Middle frontal gyrus (tissue), 1 donor: ENCODE data around the gene SMIM5.
A peak's percentile ranks its signal among the peaks of the same experiment; 100 is the strongest.
"Not testable (repeated sequence)": the region's sequence is repeated elsewhere in the genome, so short reads cannot be mapped to it uniquely, and the experiment has no call there.

ENCODE experiments used
- DNase-seq: peaks from one replicate; pipeline ENCODE4 v3.0.0-alpha.2; 2015; ENCODE audit warnings: low spot score; ENCODE audit errors: extremely low spot score

The SMIM5 gene

GRCh38 chr17:75632863-75633485, at the start of gene SMIM5:
SMIM5 (plus strand) TSS chr17:75633434; CDS start chr17:75640202, 6,768 bp downstream.
- DNase-seq, result peak; percentile 88

- DNase-seq, result no peak
Measured at GRCh38 chr17:75584849-75585175, 48.4 kb upstream of the SMIM5 start.

- no peak for DNase-seq
Measured at GRCh38 chr17:75587675-75588595, 45.3 kb upstream of the SMIM5 start, which contains the start of gene MYO15B. MYO15B (plus strand) TSS chr17:75587800; CDS start chr17:75588058, 258 bp downstream.

GRCh38 chr17:75588596-75589011, 44.6 kb upstream of the SMIM5 start:
- no peak for DNase-seq

GRCh38 chr17:75589012-75589918, 44.0 kb upstream of the SMIM5 start:
- DNase-seq, result peak; percentile 59

- no peak for DNase-seq
Measured at GRCh38 chr17:75589919-75590303, 43.3 kb upstream of the SMIM5 start.

- no peak for DNase-seq
Measured at GRCh38 chr17:75590314-75590761, 42.9 kb upstream of the SMIM5 start.

- no peak for DNase-seq
Measured at GRCh38 chr17:75590849-75591721, 42.1 kb upstream of the SMIM5 start.

GRCh38 chr17:75591722-75592302, 41.4 kb upstream of the SMIM5 start:
- DNase-seq, result no peak

GRCh38 chr17:75592348-75593020, 40.8 kb upstream of the SMIM5 start:
- no peak for DNase-seq

- not testable (repeated sequence) for DNase-seq
Measured at GRCh38 chr17:75593430-75593829, 39.8 kb upstream of the SMIM5 start.

GRCh38 chr17:75594499-75595283, 38.5 kb upstream of the SMIM5 start:
- DNase-seq, result no peak

GRCh38 chr17:75595284-75595919, 37.8 kb upstream of the SMIM5 start:
- no peak for DNase-seq

- DNase-seq, result no peak
Measured at GRCh38 chr17:75595920-75596313, 37.3 kb upstream of the SMIM5 start.

- DNase-seq, result no peak
Measured at GRCh38 chr17:75596320-75597087, 36.7 kb upstream of the SMIM5 start.

GRCh38 chr17:75601057-75601987, 31.9 kb upstream of the SMIM5 start:
- no peak for DNase-seq
